Embryonic facial prominence (tissue), 1 donor: ENCODE measurements around the gene SPX.

Source experiments
- DNase-seq: peaks from one replicate; pipeline ENCODE4 v3.0.0-alpha.2; 2016; ENCODE audit errors: extremely low spot score

The SPX gene

DNA sequence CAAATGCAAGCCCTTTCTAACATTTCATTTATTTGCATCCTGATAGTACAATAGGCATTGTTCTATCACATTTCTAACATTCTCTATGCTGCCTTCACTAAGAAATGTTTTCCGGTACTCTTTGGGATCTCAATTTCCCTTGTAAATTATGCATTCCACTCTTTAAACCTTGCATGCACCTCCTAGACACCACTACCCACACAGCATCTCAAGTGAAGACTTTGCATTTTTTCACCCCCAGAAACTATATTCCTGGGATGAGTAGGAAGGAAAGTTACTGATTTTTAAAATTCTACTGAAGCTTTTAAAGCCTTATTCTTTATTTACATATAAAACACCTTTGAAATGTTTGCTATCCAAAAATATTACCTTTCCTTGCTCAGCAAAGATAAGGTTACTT is 51.4 kb downstream of the SPX start:
- no peak for DNase-seq

DNA sequence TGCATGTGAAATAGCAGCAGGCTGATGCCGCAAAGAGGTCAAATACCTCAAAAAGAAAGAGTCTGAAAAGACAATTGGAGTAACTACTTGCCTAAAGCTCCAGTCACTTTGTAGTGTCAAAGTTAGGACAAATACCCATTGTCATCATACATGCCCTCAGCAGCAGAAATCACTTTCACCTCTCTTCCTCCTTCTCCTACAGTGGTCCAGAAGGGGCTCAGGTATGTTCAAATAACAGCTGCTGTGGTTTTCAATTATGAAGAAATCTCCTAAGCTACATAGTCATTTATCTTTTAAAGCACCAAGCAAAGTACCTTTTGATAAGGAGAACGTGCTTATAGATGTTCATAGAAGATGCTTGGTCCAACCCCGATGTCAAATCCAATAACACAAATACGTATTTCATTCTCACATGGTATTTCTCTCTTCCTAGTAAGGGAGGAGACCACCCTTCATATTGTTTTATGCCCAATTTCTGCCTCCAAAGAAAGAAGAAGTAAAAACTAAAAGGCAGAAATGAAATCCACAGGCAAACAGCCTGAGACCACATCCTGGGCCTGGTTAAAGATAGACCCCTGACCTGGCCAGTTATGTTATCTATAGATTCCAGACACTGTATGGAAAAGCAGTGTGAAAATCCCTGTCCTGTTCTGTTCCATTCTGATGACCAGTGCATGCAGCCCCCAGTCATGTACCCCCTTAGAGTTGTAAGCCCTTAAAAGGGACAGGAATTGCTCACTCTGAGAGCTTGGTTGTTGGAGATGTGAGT is 54.8 kb downstream of the SPX start:
- no peak for DNase-seq
